Measurements from ENCODE around the gene MITD1. TPM values are rescaled to one million over a fixed set of nuclear protein-coding genes. Genes with fewer than 3 reads are reported as not detected.

MITD1 gene
- total and polyA plus RNA-seq, 2 of the 8 experiments (the other 6 are each of a cell fraction or from before 2014, with no cell fraction given) = 15.2 to 31.7 TPM

- no peaks in the 10 kb centered on the region for H3K79me1 ChIP-seq (ENCODE audit: low read depth, low read length)
- no peak overlapping the region for H2AFZ ChIP-seq (ENCODE audit: low read length)
- no peak overlapping the region for H3K4ac ChIP-seq (replicated peaks; ENCODE audit: insufficient read length, low read depth, low read length)
- ChIA-PET CTCF (ENCODE audit: partially characterized antibody) (no interaction called here), POLR2A (ENCODE audit: partially characterized antibody) (no interaction called here)
- DNase-seq (ENCODE audit: low read depth in 1 of 2, low spot score in 2 of 2) (no peak), FAIRE-seq (no peak)
- H3K27ac ChIP-seq (ENCODE audit: low read depth, low read length) = no peak overlapping the region
- no peak overlapping the region for H3K18ac ChIP-seq (ENCODE audit: extremely low read depth, low read length)
- no peak overlapping the region for H2BK120ac ChIP-seq (replicated peaks; ENCODE audit: low read depth, low read length)
- H3K23me2 ChIP-seq (ENCODE audit: low read depth, low read length) = peaks cover 2% of the 10 kb centered on the region; the same call in 1 of the 2 replicates
- H3K56ac ChIP-seq (replicated peaks; ENCODE audit: insufficient read length, low read depth, low read length) = no peak overlapping the region
- no peak overlapping the region for H3K4me3 ChIP-seq (ENCODE audit: extremely low read depth in 1 of 4, insufficient read depth in 2 of 4, low read depth in 3 of 4, low read length in 4 of 4)
- H3K4me1 ChIP-seq (replicated peaks in 1 of 4; ENCODE audit: control insufficient read depth in 3 of 4, insufficient read depth in 4 of 4, low read length in 3 of 4) = no peaks in the 10 kb centered on the region
- H3K9me3 ChIP-seq (ENCODE audit: insufficient read depth in 2 of 2, low read depth in 1 of 2, low read length in 1 of 2) = no peaks in the 10 kb centered on the region
- H4K91ac ChIP-seq (replicated peaks; ENCODE audit: insufficient read length, low read length) = no peak overlapping the region
- no peak overlapping the region for H3K14ac ChIP-seq (ENCODE audit: insufficient read length)
- H2BK12ac ChIP-seq (ENCODE audit: low read depth, low read length) = no peak overlapping the region
- no peak overlapping the region for H2BK15ac ChIP-seq (ENCODE audit: low read length)
- H4K20me1 ChIP-seq (replicated peaks in 1 of 2; ENCODE audit: control insufficient read depth in 1 of 2, insufficient read depth in 2 of 2, low read length in 2 of 2) = no peaks in the 10 kb centered on the region
- no peak overlapping the region for H3K9ac ChIP-seq (replicated peaks in 1 of 4; ENCODE audit: extremely low read depth in 1 of 4, low read depth in 3 of 4, low read length in 3 of 4)
- H2BK5ac ChIP-seq (ENCODE audit: low read depth, low read length) = no peak overlapping the region
- no peak overlapping the region for H2AK5ac ChIP-seq (ENCODE audit: low read depth, low read length)
- H3K27me3 ChIP-seq (replicated peaks in 1 of 4; ENCODE audit: control insufficient read depth in 3 of 4, extremely low read depth in 1 of 4, insufficient read depth in 3 of 4, low read length in 3 of 4) = no peaks in the 10 kb centered on the region
- no peak overlapping the region for H4K5ac ChIP-seq (ENCODE audit: insufficient read length, low read depth, low read length)
- H4K8ac ChIP-seq (ENCODE audit: extremely low read depth, insufficient read depth, low read length) = no peak overlapping the region
- H3K36me3 ChIP-seq (ENCODE audit: control insufficient read depth in 2 of 4, insufficient read depth in 4 of 4, low read length in 3 of 4) = no peaks in the 10 kb centered on the region
- no peak overlapping the region for H3K23ac ChIP-seq (ENCODE audit: insufficient read length)
- H3K79me2 ChIP-seq (ENCODE audit: control insufficient read depth in 1 of 2, insufficient read depth in 2 of 2, low read length in 2 of 2) = no peaks in the 10 kb centered on the region
- TF ChIP-seq CEBPB (IDR thresholded peaks at IDR 0.05; ENCODE audit: low read depth, low read length) = no peak
- no peak for TF ChIP-seq GABPA (IDR thresholded peaks at IDR 0.05; ENCODE audit: borderline replicate concordance, insufficient read depth, low read length)
- no peak for TF ChIP-seq YY1 (IDR thresholded peaks at IDR 0.05; ENCODE audit: low read depth, low read length)
- TF ChIP-seq RAD21 (IDR thresholded peaks at IDR 0.05 in 1 of 2, conservative IDR thresholded peaks at IDR 0.05 in 1 of 2; ENCODE audit: low read depth in 2 of 2, low read length in 2 of 2) = no peak
- TF ChIP-seq USF2 (IDR thresholded peaks at IDR 0.05; ENCODE audit: low read length) = no peak
- no peak for TF ChIP-seq SP2 (IDR thresholded peaks at IDR 0.05; ENCODE audit: low read length)
- TF ChIP-seq SP1 (IDR thresholded peaks at IDR 0.05; ENCODE audit: low read depth, low read length) = no peak
- no peak overlapping the region for H3K4me2 ChIP-seq (ENCODE audit: insufficient read depth in 1 of 2, low read depth in 2 of 2, low read length in 2 of 2)
- WGBS, 2 experiments (ENCODE audit: extremely low coverage in 1 of 2, insufficient coverage in 1 of 2, insufficient read length in 1 of 2, insufficient replicate concordance in 2 of 2, low coverage in 1 of 2, low lambda C conversion rate in 2 of 2, missing lambda C conversion rate in 1 of 2) = 87% methylated on average over 4 of the region's 4 CpGs; no CpG with 5 or more reads in 1 of the 2 experiments
- no peak overlapping the region for H2BK20ac ChIP-seq (ENCODE audit: low read length)
These were observed 37.2 kb upstream of the MITD1 start for GRCh38 chr2:99217929-99218501.
